Renal cortex interstitium (tissue), 11 donors: ENCODE data around the gene CYBRD1. TPM values are rescaled to one million over a fixed set of nuclear protein-coding genes. Genes with fewer than 3 reads are reported as not detected.
A peak's percentile ranks its signal among the peaks of the same experiment; 100 is the strongest.
"Not testable (repeated sequence)": the region's sequence is repeated elsewhere in the genome, so short reads cannot be mapped to it uniquely, and the experiment has no call there.

ENCODE experiments used
- DNase-seq, 11 donors: peaks; one replicate each; pipeline ENCODE4 v3.0.0-alpha.2; 2013; ENCODE audit warnings: low read depth in 9 of 11, low spot score in 4 of 11; ENCODE audit errors: extremely low read depth in 1 of 11
- polyA plus RNA-seq, 3 donors: library from polyadenylated mRNA; unstranded; fragments of 120-200 nt; gene quantifications; one replicate each; pipeline ENCODE4 v1.2.1, GENCODE V29; 2013; ENCODE audit not compliant: insufficient read length in 3 of 3

The CYBRD1 gene
- polyA plus RNA-seq, 3 donors: 37.4 to 42.4 (median 39.2) TPM

- DNase-seq: no peak
Measured at GRCh38 chr2:171509945-171510731, 12.1 kb upstream of the CYBRD1 start.

GRCh38 chr2:171512014-171512413, 10.3 kb upstream of the CYBRD1 start:
- no peak for DNase-seq

GRCh38 chr2:171512683-171513195, 9.5 kb upstream of the CYBRD1 start:
- no peak for DNase-seq

GRCh38 chr2:171513719-171514160, 8.5 kb upstream of the CYBRD1 start:
- DNase-seq: no peak

GRCh38 chr2:171514908-171515582, 7.2 kb upstream of the CYBRD1 start:
- DNase-seq: no peak

GRCh38 chr2:171515672-171516298, 6.5 kb upstream of the CYBRD1 start:
- no peak for DNase-seq

- DNase-seq: no peak
Measured at GRCh38 chr2:171516793-171517192, 5.5 kb upstream of the CYBRD1 start.

- no peak for DNase-seq
Measured at GRCh38 chr2:171520471-171520870, 1.8 kb upstream of the CYBRD1 start.

GRCh38 chr2:171521361-171522051, 768 bp upstream of the CYBRD1 start:
- DNase-seq: peak in 4 of 11 donors; percentile 2 to 23 (median 7)

GRCh38 chr2:171522788-171523087, 464 bp downstream of the CYBRD1 start:
- DNase-seq: peak in 6 of 11 donors; percentile 1 to 43 (median 23)

- DNase-seq: peak in 8 of 11 donors; percentile 37 to 67 (median 55)
Measured at GRCh38 chr2:171523088-171524017, 1.1 kb downstream of the CYBRD1 start.

GRCh38 chr2:171524018-171524401, 1.7 kb downstream of the CYBRD1 start:
- peak in 3 of 11 donors; percentile 7 to 9 (median 7) for DNase-seq

GRCh38 chr2:171529914-171530313, 7.6 kb downstream of the CYBRD1 start:
- DNase-seq: no peak

GRCh38 chr2:171530378-171530777, 8.1 kb downstream of the CYBRD1 start:
- no peak for DNase-seq

GRCh38 chr2:171530859-171531258, 8.6 kb downstream of the CYBRD1 start:
- not testable (repeated sequence) for DNase-seq

GRCh38 chr2:171531291-171531690, 9.0 kb downstream of the CYBRD1 start:
- no peak for DNase-seq

GRCh38 chr2:171531836-171532450, 9.7 kb downstream of the CYBRD1 start:
- DNase-seq: no peak

GRCh38 chr2:171533331-171533730, 11.1 kb downstream of the CYBRD1 start:
- no peak for DNase-seq
